HG03558 (cell line): Measurements from ENCODE around the gene NOM1.

Experiments used
- ATAC-seq: cut with Tn5 transposase; IDR thresholded peaks from one replicate; pipeline ENCODE4 v1.9.1; 2021; ENCODE audit warnings: moderate number of reproducible peaks; ENCODE audit not compliant: unreplicated experiment; ENCODE audit errors: extremely low read depth

Gene NOM1

GRCh38 chr7:157002819-157003421 lies 53.4 kb downstream of the NOM1 start:
- no peak for ATAC-seq

- no peak for ATAC-seq
Measured at GRCh38 chr7:157003445-157003755, 53.9 kb downstream of the NOM1 start.

- ATAC-seq, result no peak
Measured at GRCh38 chr7:157003756-157004520, 54.4 kb downstream of the NOM1 start.

GRCh38 chr7:157004521-157005455 lies 55.3 kb downstream of the NOM1 start:
- ATAC-seq, result no peak

GRCh38 chr7:157005456-157006204 lies 56.1 kb downstream of the NOM1 start:
- no peak for ATAC-seq

GRCh38 chr7:157006205-157006747 lies 56.8 kb downstream of the NOM1 start:
- no peak for ATAC-seq

- no peak for ATAC-seq
Measured at GRCh38 chr7:157006829-157007469, 57.4 kb downstream of the NOM1 start.

GRCh38 chr7:157007470-157008066 lies 58.1 kb downstream of the NOM1 start:
- no peak for ATAC-seq

GRCh38 chr7:157008206-157009169 lies 59.0 kb downstream of the NOM1 start:
- ATAC-seq, result no peak

GRCh38 chr7:157009170-157009777 lies 59.8 kb downstream of the NOM1 start:
- no peak for ATAC-seq

- ATAC-seq, result peak; percentile 11
Measured at GRCh38 chr7:157009778-157010587, 60.5 kb downstream of the NOM1 start.

- ATAC-seq, result peak; percentile 61
Measured at GRCh38 chr7:157010588-157011332, 61.2 kb downstream of the NOM1 start, which contains the start of gene MNX1. TSS of gene MNX1 (minus strand) at chr7:157010663. CDS start at chr7:157010350, 313 bp downstream.

GRCh38 chr7:157011333-157012112 lies 62.0 kb downstream of the NOM1 start:
- ATAC-seq, result no peak

GRCh38 chr7:157012113-157012547 lies 62.6 kb downstream of the NOM1 start:
- no peak for ATAC-seq

- no peak for ATAC-seq
Measured at GRCh38 chr7:157013101-157013500, 63.6 kb downstream of the NOM1 start.
